H1 (cell line): ENCODE data around the gene KANSL1. TPM values are rescaled to one million over a fixed set of nuclear protein-coding genes. Genes with fewer than 3 reads are reported as not detected.

Experiments used
- CTCF ChIA-PET: fragments of 300-600 bp; sonication (Branson Sonifier 250); formaldehyde crosslinking; loops from one replicate; lab custom pipeline; 2021; ENCODE audit not compliant: partially characterized antibody; lab: Charles Lee
- POLR2A ChIA-PET: fragments of 300-600 bp; sonication (Branson Sonifier 250); formaldehyde crosslinking; loops from one replicate; lab custom pipeline; 2021; ENCODE audit warnings: inconsistent platforms; ENCODE audit not compliant: partially characterized antibody; lab: Charles Lee
- DNase-seq, 2 experiments: peaks; one replicate each; pipeline versions ENCODE4 v3.0.0 to v3.0.0-alpha.2; 2010 to 2022; ENCODE audit warnings: low spot score in 2 of 2, low read depth in 1 of 2, mixed read lengths in 1 of 2
- FAIRE-seq: peaks from 2 replicates; lab custom pipeline; 2011; peaks lifted over from hg19 to GRCh38; lab: Jason Lieb, UNC
- H2AFZ ChIP-seq: 2 replicates; pipeline ENCODE4 v1.8.1; 2012; ENCODE audit warnings: low read length, inconsistent platforms
- H2AK5ac ChIP-seq: 2 replicates; pipeline ENCODE4 v1.6.1; 2013; ENCODE audit warnings: low read depth, low read length
- H2BK120ac ChIP-seq: replicated peaks from 2 replicates; pipeline ENCODE3; 2013; ENCODE audit warnings: low read depth, low read length, inconsistent platforms
- H2BK12ac ChIP-seq: 2 replicates; pipeline ENCODE4 v1.6.1; 2013; ENCODE audit warnings: low read depth, low read length
- H2BK15ac ChIP-seq: 2 replicates; pipeline ENCODE4 v1.6.1; 2013; ENCODE audit warnings: low read length
- H2BK20ac ChIP-seq: 2 replicates; pipeline ENCODE4 v1.6.1; 2013; ENCODE audit warnings: low read length
- H2BK5ac ChIP-seq: 2 replicates; pipeline ENCODE4 v1.6.1; 2013; ENCODE audit warnings: low read depth, low read length
- H3K14ac ChIP-seq: 2 replicates; pipeline ENCODE4 v1.6.1; 2013; ENCODE audit warnings: inconsistent platforms; ENCODE audit not compliant: insufficient read length
- H3K18ac ChIP-seq: 2 replicates; pipeline ENCODE4 v1.6.1; 2013; ENCODE audit warnings: low read length; ENCODE audit errors: extremely low read depth
- H3K23ac ChIP-seq: 2 replicates; pipeline ENCODE4 v1.6.1; 2013; ENCODE audit warnings: inconsistent platforms; ENCODE audit not compliant: insufficient read length
- H3K23me2 ChIP-seq: 2 replicates; pipeline ENCODE4 v1.6.1; 2013; ENCODE audit warnings: low read depth, low read length
- H3K27ac ChIP-seq: 2 replicates; pipeline ENCODE4 v1.6.1; 2011; ENCODE audit warnings: low read depth, low read length, inconsistent platforms
- H3K27me3 ChIP-seq, 4 experiments: replicated peaks in 1 of 4; 1 replicate in 1 of 4; 2 replicates in 3 of 4; pipeline versions ENCODE4 v1.6.1 to v1.8.1; 2011 to 2013; ENCODE audit warnings: low read length in 3 of 4, mild to moderate bottlenecking in 3 of 4, inconsistent platforms in 2 of 4, mixed read lengths in 2 of 4, moderate library complexity in 1 of 4; ENCODE audit not compliant: control insufficient read depth in 3 of 4, insufficient read depth in 3 of 4; ENCODE audit errors: extremely low read depth in 1 of 4
- H3K36me3 ChIP-seq, 4 experiments: 2 replicates each; pipeline versions ENCODE4 v1.6.1 to v1.8.1; 2011 to 2013; ENCODE audit warnings: mild to moderate bottlenecking in 4 of 4, low read length in 3 of 4, moderate library complexity in 2 of 4, control low read depth in 1 of 4, inconsistent platforms in 1 of 4; ENCODE audit not compliant: insufficient read depth in 4 of 4, control insufficient read depth in 2 of 4
- H3K4ac ChIP-seq: replicated peaks from 2 replicates; pipeline ENCODE3; 2013; ENCODE audit warnings: low read length, low read depth, mixed read lengths, inconsistent platforms; ENCODE audit not compliant: insufficient read length
- H3K4me1 ChIP-seq, 4 experiments: replicated peaks in 1 of 4; 1 replicate in 1 of 4; 2 replicates in 3 of 4; pipeline versions ENCODE4 v1.6.1 to v1.8.1; 2011 to 2013; ENCODE audit warnings: low read length in 3 of 4, inconsistent platforms in 2 of 4, mixed read lengths in 1 of 4; ENCODE audit not compliant: insufficient read depth in 4 of 4, control insufficient read depth in 3 of 4
- H3K4me2 ChIP-seq, 2 experiments: 2 replicates each; pipeline versions ENCODE4 v1.6.1 to v1.8.1; 2011 to 2013; ENCODE audit warnings: low read depth in 2 of 2, low read length in 2 of 2, control low read depth in 1 of 2, inconsistent platforms in 1 of 2, mild to moderate bottlenecking in 1 of 2; ENCODE audit not compliant: insufficient read depth in 1 of 2
- H3K4me3 ChIP-seq, 4 experiments: fragments of 200-600, 300-600 bp in 1 of 4; sonication (generic), shearing (Covaris generic), sonication (Bioruptor Twin) in 1 of 4; 2 replicates each; pipeline versions ENCODE4 v1.5.1 to v1.8.1; 2011 to 2016; ENCODE audit warnings: low read length in 4 of 4, low read depth in 3 of 4, control low read depth in 2 of 4, inconsistent platforms in 2 of 4, mild to moderate bottlenecking in 2 of 4, mixed read lengths in 1 of 4, moderate library complexity in 1 of 4; ENCODE audit not compliant: insufficient read depth in 2 of 4; ENCODE audit errors: extremely low read depth in 1 of 4
- H3K56ac ChIP-seq: replicated peaks from 2 replicates; pipeline ENCODE3; 2013; ENCODE audit warnings: low read depth, mild to moderate bottlenecking, mixed read lengths, low read length, inconsistent platforms; ENCODE audit not compliant: insufficient read length
- H3K79me1 ChIP-seq: 2 replicates; pipeline ENCODE4 v1.6.1; 2013; ENCODE audit warnings: low read depth, low read length, control low read depth
- H3K79me2 ChIP-seq, 2 experiments: 2 replicates each; pipeline versions ENCODE4 v1.6.1 to v1.8.1; 2012 to 2013; ENCODE audit warnings: low read length in 2 of 2, mild to moderate bottlenecking in 2 of 2, inconsistent platforms in 1 of 2; ENCODE audit not compliant: insufficient read depth in 2 of 2, control insufficient read depth in 1 of 2
- H3K9ac ChIP-seq, 4 experiments: replicated peaks in 1 of 4; 1 replicate in 1 of 4; 2 replicates in 3 of 4; pipeline versions ENCODE4 v1.6.1 to v1.8.1; 2011 to 2013; ENCODE audit warnings: low read depth in 3 of 4, low read length in 3 of 4, control low read depth in 2 of 4, mild to moderate bottlenecking in 2 of 4, moderate library complexity in 2 of 4, inconsistent platforms in 1 of 4; ENCODE audit errors: extremely low read depth in 1 of 4
- H3K9me3 ChIP-seq, 2 experiments: 2 replicates each; pipeline versions ENCODE4 v1.6.1 to v1.8.1; 2012 to 2013; ENCODE audit warnings: mild to moderate bottlenecking in 2 of 2, moderate library complexity in 2 of 2, control low read depth in 1 of 2, inconsistent platforms in 1 of 2, low read depth in 1 of 2, low read length in 1 of 2, mixed read lengths in 1 of 2; ENCODE audit not compliant: insufficient read depth in 2 of 2
- H4K20me1 ChIP-seq, 2 experiments: replicated peaks in 1 of 2; 2 replicates each; pipeline versions ENCODE3 to v1.8.1; 2011 to 2013; ENCODE audit warnings: inconsistent platforms in 2 of 2, low read length in 2 of 2, mild to moderate bottlenecking in 1 of 2; ENCODE audit not compliant: insufficient read depth in 2 of 2, control insufficient read depth in 1 of 2
- H4K5ac ChIP-seq: 2 replicates; pipeline ENCODE4 v1.6.1; 2013; ENCODE audit warnings: low read length, low read depth, mixed read lengths, inconsistent platforms; ENCODE audit not compliant: insufficient read length
- H4K8ac ChIP-seq: 2 replicates; pipeline ENCODE4 v1.8.0; 2013; ENCODE audit warnings: mild to moderate bottlenecking, moderate library complexity, low read length, inconsistent platforms; ENCODE audit not compliant: insufficient read depth; ENCODE audit errors: extremely low read depth
- H4K91ac ChIP-seq: replicated peaks from 2 replicates; pipeline ENCODE3; 2013; ENCODE audit warnings: low read length, mixed read lengths, inconsistent platforms; ENCODE audit not compliant: insufficient read length
- ATF2 ChIP-seq: IDR thresholded peaks from 2 replicates; pipeline ENCODE4 v1.6.1; 2012; ENCODE audit warnings: low read length, inconsistent platforms
- BACH1 ChIP-seq: IDR thresholded peaks from 2 replicates; pipeline ENCODE4 v1.6.1; 2012; ENCODE audit warnings: low read length, improper control_type of control experiment
- BCL11A ChIP-seq, 2 experiments: IDR thresholded peaks; one replicate each; pipeline ENCODE4 v1.6.1; 2011; ENCODE audit warnings: low read depth in 2 of 2, low read length in 2 of 2, mild to moderate bottlenecking in 2 of 2
- CBX8 ChIP-seq: fragments of 300-800, 300-1000 bp; sonication (generic); IDR thresholded peaks from 2 replicates; pipeline ENCODE4 v1.7.1; 2016; ENCODE audit warnings: low read depth, low read length, borderline replicate concordance
- CHD2 ChIP-seq: IDR thresholded peaks from 2 replicates; pipeline ENCODE4 v1.6.1; 2012; ENCODE audit warnings: low read length, improper control_type of control experiment
- JUND ChIP-seq: IDR thresholded peaks from 2 replicates; pipeline ENCODE4 v1.6.1; 2011; ENCODE audit warnings: mild to moderate bottlenecking, improper control_type of control experiment, low read length
- MAFK ChIP-seq: IDR thresholded peaks from 2 replicates; pipeline ENCODE4 v1.6.1; 2012; ENCODE audit warnings: low read depth, mild to moderate bottlenecking, improper control_type of control experiment, low read length
- PHF8 ChIP-seq: fragments of 200-600 bp; sonication (generic); conservative IDR thresholded peaks from 2 replicates; pipeline ENCODE4 v1.7.1; 2012; ENCODE audit warnings: low read depth, mild to moderate bottlenecking, inconsistent platforms, low read length, moderate library complexity
- POLR2AphosphoS5 ChIP-seq: IDR thresholded peaks from 2 replicates; pipeline ENCODE4 v1.6.1; 2011; ENCODE audit warnings: low read depth, low read length
- RAD21 ChIP-seq, 2 experiments: IDR thresholded peaks in 1 of 2; conservative IDR thresholded peaks in 1 of 2; 2 replicates each; pipeline ENCODE4 v1.6.1; 2011; ENCODE audit warnings: low read depth in 2 of 2, low read length in 2 of 2, improper control_type of control experiment in 1 of 2, inconsistent platforms in 1 of 2, mild to moderate bottlenecking in 1 of 2, moderate library complexity in 1 of 2
- SIX5 ChIP-seq: IDR thresholded peaks from 2 replicates; pipeline ENCODE4 v1.6.1; 2011; ENCODE audit warnings: mild to moderate bottlenecking, low read depth, low read length
- SP1 ChIP-seq: IDR thresholded peaks from 2 replicates; pipeline ENCODE4 v1.6.1; 2011; ENCODE audit warnings: low read depth, low read length
- WGBS, 2 experiments: shearing (Covaris generic) in 1 of 2; methylation state at CpG; one replicate each; pipeline versions ENCODE4 v1.1.6 to v1.1.7; 2013 to 2015; ENCODE audit warnings: low lambda C conversion rate in 2 of 2, mixed read lengths in 2 of 2, inconsistent platforms in 1 of 2, low coverage in 1 of 2, missing lambda C conversion rate in 1 of 2; ENCODE audit not compliant: insufficient replicate concordance in 2 of 2, insufficient coverage in 1 of 2, insufficient read length in 1 of 2; ENCODE audit errors: extremely low coverage in 1 of 2, missing lambda C conversion rate in 1 of 2; 5-methylcytosine and 5-hydroxymethylcytosine counted together
- polyA plus RNA-seq, 7 experiments: library from polyadenylated mRNA; depleted of rRNA in 3 of 7; stranded (reverse) in 5 of 7; unstranded in 2 of 7; fragments of >200 nt in 5 of 7; fragments of 200-250 nt in 2 of 7; gene quantifications; 1 replicate in 5 of 7; 2 replicates in 1 of 7; 4 replicates in 1 of 7; pipeline versions ENCODE4 v1.2.1 to v1.2.3, GENCODE V29; 2011 to 2013; ENCODE audit warnings: missing spikeins in 2 of 7, mixed read lengths in 2 of 7
- total RNA-seq: library from RNA; stranded (reverse); fragmentation: NEBNext Ultra II Directional; extraction: Animal tissue kit (Norgen Biotek cat#: 25700); gene quantifications from 2 replicates; pipeline ENCODE4 v1.2.1, GENCODE V29; 2021

The KANSL1 gene
- total and polyA plus RNA-seq, 2 of the 8 experiments (the other 6 are each of a cell fraction or from before 2014, with no cell fraction given): 34.0 to 128 TPM

DNA sequence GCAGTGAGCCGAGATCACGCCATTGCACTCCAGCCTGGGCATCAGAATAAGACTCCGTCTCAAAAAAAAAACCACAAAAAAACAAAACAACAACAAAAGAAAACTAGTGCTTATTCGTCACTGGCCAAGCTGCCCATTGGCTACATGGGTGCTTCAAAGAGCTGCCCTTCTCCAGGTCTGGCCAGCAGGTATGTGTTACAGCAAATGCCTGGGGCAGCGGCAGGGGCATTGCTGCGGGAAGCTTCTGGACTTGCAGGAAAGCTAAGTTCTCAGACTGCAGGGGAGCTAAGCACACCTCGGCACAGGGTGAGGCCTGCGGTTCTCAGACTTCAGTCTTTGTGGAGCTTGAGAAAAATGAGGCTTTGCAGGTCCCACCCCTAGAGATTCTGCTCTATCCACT is 198.2 kb downstream of the KANSL1 start:
- H4K20me1 ChIP-seq: no peaks in the 10 kb centered on the region
- no peak overlapping the region for H3K23ac ChIP-seq
- H2BK12ac ChIP-seq: no peak overlapping the region
- FAIRE-seq: no peak
- H2BK120ac ChIP-seq: no peak overlapping the region
- H3K27ac ChIP-seq: no peak overlapping the region
- CTCF ChIA-PET: interaction anchor here (0.5 to 1.6 kb wide), 8 partner anchors 9 to 249 kb away, joined by 3 to 7 read pairs (median 3); no protein-coding TSS in a partner anchor
- no peak overlapping the region for H2BK15ac ChIP-seq
- H3K27me3 ChIP-seq: peaks cover 0 to 2% (median 0%) of the 10 kb centered on the region in 4 experiments; a peak in 1 of 7 replicates
- TF ChIP-seq RAD21 (IDR thresholded peaks at IDR 0.05 in 1 of 2, conservative IDR thresholded peaks at IDR 0.05 in 1 of 2; ENCODE audit: low read depth in 2 of 2, low read length in 2 of 2) (no peak), SIX5 (no peak), CBX8 (no peak), ATF2 (no peak), JUND (no peak), MAFK (no peak), POLR2AphosphoS5 (no peak), CHD2 (no peak), BACH1 (no peak), BCL11A (IDR thresholded peaks at IDR 0.05; ENCODE audit: low read depth in 2 of 2, low read length in 2 of 2) (no peak), SP1 (no peak), PHF8 (no peak)
- TF ChIP-seq, all 59 proteins: peak for 0
- Histone ChIP-seq H4K8ac (no peak overlapping the region), H3K4me3 (no peak overlapping the region), H2AFZ (no peak overlapping the region), H2AK5ac (no peak overlapping the region), H3K4me1 (peaks cover 0 to 9% (median 4%) of the 10 kb centered on the region in 4 experiments; a peak in 5 of 7 replicates), H3K36me3 (no peaks in the 10 kb centered on the region), H2BK5ac (no peak overlapping the region), H3K79me1 (no peaks in the 10 kb centered on the region), H3K56ac (no peak overlapping the region), H3K4me2 (no peak overlapping the region), H3K4ac (no peak overlapping the region), H3K23me2 (no peaks in the 10 kb centered on the region), H2BK20ac (no peak overlapping the region), H3K79me2 (no peaks in the 10 kb centered on the region), H3K18ac (no peak overlapping the region), H4K5ac (no peak overlapping the region), H3K9me3 (no peaks in the 10 kb centered on the region), H3K14ac (no peak overlapping the region), H3K9ac (no peak overlapping the region), H4K91ac (no peak overlapping the region)
- WGBS, 2 experiments: 92% methylated on average over 8 of the region's 8 CpGs; no CpG with 5 or more reads in 1 of the 2 experiments
- DNase-seq: no peak
- POLR2A ChIA-PET: no interaction called here
